ENCODE data around the gene SOX6. TPM values are rescaled to one million over a fixed set of nuclear protein-coding genes. Genes with fewer than 3 reads are reported as not detected.

SOX6 gene
- total RNA-seq, 1 experiment from 2014 or later, result not detected

GRCh38 chr11:16009021-16009420 is 347.3 kb downstream of the SOX6 start:
- H3K9me3 ChIP-seq (ENCODE audit: control insufficient read depth, low read depth, low read length), result no peaks in the 10 kb centered on the region
- no peaks in the 10 kb centered on the region for H4K20me1 ChIP-seq (ENCODE audit: control insufficient read depth, insufficient read depth, insufficient read length)
- TF ChIP-seq, protein P1, sequence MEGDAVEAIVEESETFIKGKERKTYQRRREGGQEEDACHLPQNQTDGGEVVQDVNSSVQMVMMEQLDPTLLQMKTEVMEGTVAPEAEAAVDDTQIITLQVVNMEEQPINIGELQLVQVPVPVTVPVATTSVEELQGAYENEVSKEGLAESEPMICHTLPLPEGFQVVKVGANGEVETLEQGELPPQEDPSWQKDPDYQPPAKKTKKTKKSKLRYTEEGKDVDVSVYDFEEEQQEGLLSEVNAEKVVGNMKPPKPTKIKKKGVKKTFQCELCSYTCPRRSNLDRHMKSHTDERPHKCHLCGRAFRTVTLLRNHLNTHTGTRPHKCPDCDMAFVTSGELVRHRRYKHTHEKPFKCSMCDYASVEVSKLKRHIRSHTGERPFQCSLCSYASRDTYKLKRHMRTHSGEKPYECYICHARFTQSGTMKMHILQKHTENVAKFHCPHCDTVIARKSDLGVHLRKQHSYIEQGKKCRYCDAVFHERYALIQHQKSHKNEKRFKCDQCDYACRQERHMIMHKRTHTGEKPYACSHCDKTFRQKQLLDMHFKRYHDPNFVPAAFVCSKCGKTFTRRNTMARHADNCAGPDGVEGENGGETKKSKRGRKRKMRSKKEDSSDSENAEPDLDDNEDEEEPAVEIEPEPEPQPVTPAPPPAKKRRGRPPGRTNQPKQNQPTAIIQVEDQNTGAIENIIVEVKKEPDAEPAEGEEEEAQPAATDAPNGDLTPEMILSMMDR (conservative IDR thresholded peaks at IDR 0.05), result no peak

More at GRCh38 chr11:16009021-16009420, 347.3 kb downstream of the SOX6 start:
- Mint-ChIP-seq H3K27ac (no peak overlapping the region), H3K4me3 (no peak overlapping the region), H3K36me3 (ENCODE audit: insufficient read depth in 1 of 3, low read depth in 3 of 3) (no peaks in the 10 kb centered on the region), H3K4me1 (peaks cover 5 to 9% of the 10 kb centered on the region in 2 experiments; a peak in 3 of 4 replicates), H3K27me3 (ENCODE audit: low read depth) (peaks cover 17% of the 10 kb centered on the region), H3K9me3 (no peaks in the 10 kb centered on the region)
- Histone ChIP-seq H3K27me3 (ENCODE audit: insufficient read depth, low read length) (no peaks in the 10 kb centered on the region), H2AK5ac (ENCODE audit: insufficient read length, low read length) (no peak overlapping the region), H3K4me1 (ENCODE audit: insufficient read depth, low read length) (no peaks in the 10 kb centered on the region), H2BK20ac (ENCODE audit: low read depth, low read length, poor library complexity, severe bottlenecking) (no peak overlapping the region), H3K79me1 (ENCODE audit: insufficient read depth, low read depth, low read length, poor library complexity, severe bottlenecking) (no peaks in the 10 kb centered on the region), H4K5ac (ENCODE audit: insufficient read length, low read depth, low read length) (no peak overlapping the region), H4K8ac (replicated peaks; ENCODE audit: insufficient read length, low read depth, low read length) (no peak overlapping the region), H4K91ac (ENCODE audit: insufficient read length, low read depth, low read length) (no peak overlapping the region), H3K4me2 (ENCODE audit: insufficient read depth, insufficient read length, low read length) (no peak overlapping the region), H3K56ac (ENCODE audit: insufficient read length, low read depth, low read length) (no peak overlapping the region), H3K18ac (ENCODE audit: insufficient read length, low read depth, low read length) (no peak overlapping the region), H3T11ph (ENCODE audit: low read length) (no peak overlapping the region), H3K23me2 (ENCODE audit: insufficient read length, low read depth, low read length, poor library complexity, severe bottlenecking) (no peaks in the 10 kb centered on the region), H3K23ac (ENCODE audit: insufficient read length, low read depth, low read length) (no peak overlapping the region), H2BK5ac (ENCODE audit: insufficient read length, low read length) (no peak overlapping the region), H3K9ac (ENCODE audit: extremely low read depth, insufficient read length, low read length) (no peak overlapping the region), H3K14ac (ENCODE audit: insufficient read depth, low read length) (no peak overlapping the region), H2BK120ac (ENCODE audit: low read depth, low read length, poor library complexity, severe bottlenecking) (no peak overlapping the region), H2BK12ac (ENCODE audit: insufficient read length, low read depth, low read length) (no peak overlapping the region), H3K4ac (ENCODE audit: low read depth, low read length) (no peak overlapping the region), H2AFZ (ENCODE audit: low read length) (no peak overlapping the region), H3K27ac (ENCODE audit: insufficient read length, low read depth, low read length) (no peak overlapping the region), H2BK15ac (ENCODE audit: low read depth, low read length) (no peak overlapping the region), H3K79me2 (ENCODE audit: insufficient read depth, low read length) (no peaks in the 10 kb centered on the region)
- no peak for DNase-seq
- no CpG with 5 or more reads among the region's 1 CpG for WGBS (ENCODE audit: extremely low coverage, insufficient read length, low lambda C conversion rate)
